Fibroblast of skin of left quadriceps (primary cell): Measurements from ENCODE around the gene SREBF2.

Experiments used
- DNase-seq, 2 experiments: peaks; one replicate each; pipeline ENCODE4 v3.0.0-alpha.2; 2013; ENCODE audit warnings: low read depth in 2 of 2

SREBF2 gene

GRCh38 chr22:41832553-41833368, at the start of gene SREBF2:
Gene SREBF2, plus strand, starts transcription at chr22:41833105. Its CDS starts 166 bp downstream, at chr22:41833271.
- peak; percentile 99 for DNase-seq

- no peak for DNase-seq
These were observed 45.6 kb upstream of the SREBF2 start for GRCh38 chr22:41787331-41787730.

- DNase-seq: no peak
These were observed 39.0 kb upstream of the SREBF2 start for GRCh38 chr22:41793871-41794270.

DNA sequence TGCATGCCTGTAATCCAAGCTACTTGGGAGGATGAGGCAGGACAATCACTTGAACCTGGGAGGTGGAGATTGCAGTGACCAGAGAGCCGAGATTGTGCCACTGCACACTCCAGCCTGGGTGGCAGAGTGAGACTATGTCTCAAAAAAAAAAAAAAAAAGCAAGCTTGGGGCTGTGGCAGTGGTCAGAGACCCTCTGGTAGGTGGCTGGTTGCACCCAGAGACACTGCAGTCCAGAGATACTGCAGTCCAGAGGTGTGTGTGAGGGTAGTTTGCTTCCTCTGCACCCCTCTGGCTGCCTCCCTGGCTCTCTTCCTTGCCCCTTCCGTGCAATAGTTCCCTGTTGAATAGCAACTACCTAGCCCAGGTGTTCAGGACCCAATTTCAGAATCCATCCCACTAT, 34.2 kb upstream of the SREBF2 start:
- DNase-seq: no peak

DNA sequence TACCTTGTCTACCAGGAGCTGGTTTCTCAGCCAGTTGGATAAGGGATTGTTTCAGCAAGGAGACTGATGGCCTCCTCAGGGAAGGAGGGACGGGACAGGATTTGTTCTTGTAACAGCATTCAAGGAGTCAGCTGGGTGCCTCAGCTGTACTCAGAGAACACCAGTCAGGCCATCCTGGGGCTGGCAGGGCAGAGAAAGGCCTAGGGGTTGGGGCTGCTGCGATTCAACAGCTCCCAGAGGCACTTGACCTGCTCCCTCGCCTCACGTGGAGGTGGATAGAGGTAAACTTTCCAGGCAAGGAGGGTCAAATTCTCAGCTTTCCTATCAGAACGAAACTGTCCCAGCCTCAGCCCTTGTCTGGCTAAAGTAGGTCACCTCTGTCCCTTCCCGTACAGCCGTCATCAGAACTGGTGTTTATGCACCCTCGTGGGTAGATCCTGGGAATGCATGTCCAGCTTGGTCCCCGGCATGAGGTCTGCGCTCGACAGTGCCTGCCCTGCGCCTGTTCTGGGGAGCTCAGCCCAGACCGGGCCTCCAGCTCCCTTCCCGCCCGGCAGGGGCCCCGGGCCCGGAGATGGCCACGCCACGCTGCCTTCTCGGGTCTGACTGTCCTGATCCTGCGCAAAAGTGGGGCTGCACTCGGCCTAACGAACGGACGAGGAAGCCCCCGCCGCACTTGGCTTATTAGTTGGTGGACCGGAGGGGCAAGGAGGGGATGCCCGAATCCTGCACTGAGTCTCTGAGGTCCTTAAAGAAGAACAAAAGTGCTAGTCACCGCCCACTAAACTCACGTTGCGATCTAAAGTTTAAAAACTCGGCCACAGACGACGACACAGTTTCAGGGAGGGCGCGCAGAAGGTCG, 33.2 kb upstream of the SREBF2 start:
- no peak for DNase-seq

GRCh38 chr22:41800348-41801146, 32.4 kb upstream of the SREBF2 start, which contains the start of gene CCDC134:
Gene CCDC134, plus strand, starts transcription at chr22:41800679. Its CDS starts 8,212 bp downstream, at chr22:41808891.
- peak; percentile 66 for DNase-seq

GRCh38 chr22:41801147-41801819, 31.6 kb upstream of the SREBF2 start:
- no peak for DNase-seq

GRCh38 chr22:41801886-41802285, 31.0 kb upstream of the SREBF2 start:
- no peak for DNase-seq

DNA sequence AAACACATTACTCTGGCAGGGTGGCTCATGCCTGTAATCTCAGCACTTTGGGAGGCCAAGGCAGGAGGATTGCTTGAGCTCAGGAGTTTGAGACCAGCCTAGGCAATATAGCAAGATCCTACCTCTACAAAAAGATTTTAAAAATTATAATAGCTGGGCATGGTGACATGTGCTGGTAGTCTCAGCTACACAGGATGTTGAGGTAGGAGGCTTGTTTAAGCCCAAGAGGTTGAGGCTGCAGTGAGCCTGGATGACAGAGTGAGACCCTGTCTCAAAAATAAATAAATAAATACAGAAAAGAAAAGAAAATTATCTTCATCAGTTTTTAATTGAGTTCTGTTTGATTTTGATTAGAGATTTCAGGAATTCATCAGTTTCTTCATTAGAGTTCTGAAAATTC, 27.3 kb upstream of the SREBF2 start:
- no peak for DNase-seq

DNA sequence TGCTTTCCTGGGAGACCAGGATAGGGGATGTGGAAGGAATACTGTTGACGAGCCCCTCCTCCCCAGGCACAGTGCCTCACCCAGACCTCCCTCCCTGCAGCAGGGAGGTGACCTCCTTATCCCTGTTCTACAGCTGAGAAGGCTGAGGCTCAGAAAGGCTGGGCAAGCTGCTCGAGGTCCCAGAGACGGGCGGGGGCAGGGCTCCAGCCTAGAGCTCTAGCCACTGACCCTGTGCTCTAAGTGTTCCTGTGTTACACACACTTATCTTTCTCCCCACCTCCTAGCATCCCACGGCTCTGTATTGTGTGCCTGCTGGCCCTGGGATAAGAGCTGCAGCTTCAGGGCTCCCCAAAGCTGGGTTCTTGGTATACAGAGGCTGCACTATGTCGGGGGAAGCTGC, 24.5 kb upstream of the SREBF2 start:
- no peak for DNase-seq

GRCh38 chr22:41810022-41810421, 22.9 kb upstream of the SREBF2 start:
- no peak for DNase-seq

DNA sequence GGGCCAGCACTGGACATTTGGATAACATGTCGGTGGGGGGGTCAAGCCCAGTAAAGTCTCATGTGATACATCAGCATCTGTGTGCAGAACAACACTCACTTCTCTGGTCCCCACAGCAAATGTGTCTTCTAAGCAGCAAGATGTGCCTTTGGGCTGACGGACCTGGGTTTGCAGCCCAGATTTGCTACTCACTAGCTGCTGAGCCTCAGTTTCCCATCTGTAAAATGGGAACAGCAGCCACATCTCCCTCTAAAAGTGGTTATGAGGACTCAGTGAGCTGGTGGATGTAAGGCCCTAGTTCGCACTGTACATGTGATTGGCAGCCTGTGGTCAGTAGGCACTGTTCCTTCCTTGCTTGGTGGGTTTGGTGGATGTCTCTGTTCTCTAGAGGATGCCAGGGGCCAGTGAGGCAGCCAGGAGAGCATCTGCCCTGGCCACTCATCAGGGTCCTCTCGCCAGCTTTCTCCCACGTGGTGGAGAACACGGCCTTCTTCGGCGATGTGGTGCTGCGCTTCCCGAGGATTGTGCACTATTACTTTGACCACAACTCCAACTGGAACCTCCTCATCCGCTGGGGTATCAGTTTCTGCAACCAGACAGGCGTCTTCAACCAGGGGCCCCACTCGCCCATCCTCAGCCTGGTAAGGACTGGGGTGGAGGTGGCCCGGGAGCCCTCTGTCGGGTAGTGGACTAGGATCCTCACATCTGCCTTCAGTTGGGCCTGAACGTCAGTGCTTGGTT, 19.9 kb upstream of the SREBF2 start:
- DNase-seq: no peak

DNA sequence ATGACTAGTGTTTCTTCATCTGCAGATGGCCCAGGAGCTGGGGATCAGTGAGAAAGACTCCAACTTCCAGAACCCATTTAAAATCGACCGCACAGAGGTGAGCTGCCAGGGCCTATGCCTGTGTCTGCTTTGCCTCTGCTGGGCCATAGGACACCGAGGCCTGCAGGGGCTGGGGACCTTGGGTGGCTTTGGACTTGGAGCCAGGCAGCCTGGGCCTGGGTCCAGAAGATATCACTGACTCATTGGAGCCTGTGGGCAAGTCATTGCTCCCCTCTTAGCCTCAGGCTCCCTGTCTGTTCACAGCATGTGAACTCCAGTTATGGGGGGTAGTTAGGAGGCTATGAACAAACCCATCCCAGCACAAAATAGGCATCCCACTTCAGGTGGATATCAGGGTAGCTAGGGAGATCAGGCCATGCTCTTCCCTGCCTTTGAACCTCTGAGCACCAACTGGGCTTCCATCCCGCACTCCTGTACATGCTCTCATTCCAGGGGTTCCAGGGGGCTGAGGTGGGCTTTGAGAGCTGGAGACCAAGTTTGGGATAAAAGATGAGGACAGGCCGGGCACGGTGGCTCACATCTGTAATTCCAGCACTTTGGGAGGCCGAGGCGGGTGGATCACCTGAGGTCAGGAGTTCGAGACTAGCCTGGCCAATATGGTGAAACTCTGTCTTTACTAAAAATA, 19.0 kb upstream of the SREBF2 start:
- no peak for DNase-seq

DNA sequence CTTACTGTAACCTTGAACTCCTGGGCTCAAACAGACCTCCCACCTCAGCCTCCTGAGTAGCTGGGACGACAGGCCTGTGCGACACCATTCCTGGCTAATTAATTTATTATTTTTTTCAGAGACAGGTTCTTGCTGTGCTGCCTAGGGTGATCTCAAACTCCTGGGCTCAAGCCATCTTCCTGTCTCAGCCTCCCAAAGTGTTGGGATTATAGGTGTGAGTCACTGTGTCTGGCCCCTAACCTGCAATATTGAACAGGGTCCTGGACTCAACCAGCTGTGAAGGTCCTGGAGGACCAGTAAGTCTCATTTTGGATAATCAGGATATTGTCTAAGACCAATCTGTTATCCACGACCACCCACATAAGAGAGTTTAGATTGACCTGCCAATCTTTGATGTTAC, 17.2 kb upstream of the SREBF2 start:
- no peak for DNase-seq

DNA sequence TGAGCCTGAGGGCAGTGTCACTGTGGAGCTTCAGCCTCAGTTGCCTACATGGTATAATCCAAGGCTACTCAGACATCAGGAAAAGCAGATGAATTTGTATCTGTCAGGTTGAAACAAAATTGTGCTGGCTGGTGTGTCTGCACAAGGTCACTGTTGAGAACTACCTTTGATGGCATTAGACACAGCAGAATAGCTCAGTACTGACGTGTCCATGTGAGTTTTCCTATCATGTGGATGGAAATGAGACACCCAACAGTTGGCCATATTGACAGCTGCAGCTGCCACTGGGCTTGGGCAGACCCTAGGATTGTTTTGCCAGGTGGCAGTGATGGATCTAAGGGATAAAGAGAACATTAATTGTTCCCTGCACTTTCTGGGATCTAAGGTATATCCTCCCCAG, 16.7 kb upstream of the SREBF2 start:
- no peak for DNase-seq

DNA sequence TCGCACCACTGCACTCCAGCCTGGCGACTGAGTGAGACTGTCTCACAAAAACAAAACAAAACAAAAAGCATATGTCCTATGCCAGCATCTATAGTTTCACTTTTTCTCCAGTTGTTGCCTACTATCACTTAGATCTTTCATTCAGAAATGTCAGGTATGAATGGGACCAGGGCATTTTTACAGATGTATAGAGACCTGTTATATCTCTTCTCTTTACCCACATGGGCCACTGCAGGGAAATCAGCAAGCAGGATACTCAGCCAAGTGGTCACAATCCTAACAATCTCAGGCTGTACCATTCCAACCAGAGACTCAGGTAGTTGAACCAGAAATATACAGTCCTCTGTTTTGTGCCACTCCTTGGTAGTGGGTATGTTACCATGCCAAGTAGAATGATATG, 16.0 kb upstream of the SREBF2 start:
- DNase-seq: no peak

DNA sequence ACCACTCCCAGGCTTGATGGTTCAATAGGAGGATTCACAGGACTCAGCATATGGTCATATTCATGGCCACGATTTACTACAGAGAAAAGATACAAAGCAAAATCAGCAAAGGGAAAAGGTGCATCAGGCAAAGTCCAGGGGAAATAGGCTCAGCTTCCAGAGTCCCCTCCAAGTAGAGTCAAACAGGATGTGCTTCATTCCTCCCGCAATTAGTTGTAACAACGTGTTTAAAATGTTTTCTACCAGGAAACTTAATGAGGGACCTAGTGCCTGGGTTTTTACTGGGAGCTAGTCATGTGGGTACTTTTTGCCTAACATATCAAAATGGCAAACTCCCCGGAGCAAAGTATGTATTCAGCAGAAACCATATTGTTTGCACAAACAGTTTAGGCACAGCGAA, 14.9 kb upstream of the SREBF2 start:
- DNase-seq: no peak

GRCh38 chr22:41818596-41818995, 14.3 kb upstream of the SREBF2 start:
- DNase-seq: no peak

- no peak for DNase-seq
These were observed 13.6 kb upstream of the SREBF2 start for GRCh38 chr22:41819257-41819656.

DNA sequence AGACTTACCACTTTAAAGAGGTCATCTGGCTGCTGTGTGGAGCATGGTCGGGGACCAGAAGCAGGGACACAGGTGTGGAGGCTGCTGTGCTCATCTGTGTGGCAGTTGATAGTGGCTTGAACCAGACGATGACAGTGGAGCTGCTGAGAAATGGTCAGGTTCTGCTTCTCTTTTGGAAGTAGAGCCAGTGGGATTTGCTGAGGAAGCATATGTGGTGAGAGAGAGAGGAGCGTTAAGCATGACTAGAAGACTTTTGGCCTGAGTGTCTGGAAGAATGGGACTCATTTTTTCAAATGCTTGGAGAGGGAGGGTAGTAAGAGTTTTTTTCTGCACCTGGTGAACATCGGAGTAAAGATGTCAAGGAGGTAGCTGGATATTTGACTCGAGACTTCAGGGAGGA, 12.5 kb upstream of the SREBF2 start:
- DNase-seq: no peak
